ENCODE results near the gene UTF1.

The UTF1 gene

GRCh38 chr10:133196936-133197758 lies 32.9 kb upstream of the UTF1 start:
- DNase-seq: no peak

- DNase-seq: no peak
These were observed 32.2 kb upstream of the UTF1 start for GRCh38 chr10:133197786-133198185.

- DNase-seq: no peak
These were observed 31.8 kb upstream of the UTF1 start for GRCh38 chr10:133198206-133198605.

- DNase-seq: no peak
These were observed 31.2 kb upstream of the UTF1 start for GRCh38 chr10:133198621-133199487.

- DNase-seq: no peak
These were observed 30.5 kb upstream of the UTF1 start for GRCh38 chr10:133199488-133199885.

- DNase-seq: no peak
These were observed 29.9 kb upstream of the UTF1 start for GRCh38 chr10:133199992-133200611.

- no peak for DNase-seq
These were observed 29.4 kb upstream of the UTF1 start for GRCh38 chr10:133200621-133201031.

GRCh38 chr10:133201151-133201947 lies 28.7 kb upstream of the UTF1 start:
- no peak for DNase-seq

GRCh38 chr10:133201948-133202725 lies 27.9 kb upstream of the UTF1 start:
- no peak for DNase-seq

GRCh38 chr10:133202778-133203651 lies 27.0 kb upstream of the UTF1 start:
- no peak for DNase-seq

- DNase-seq: no peak
These were observed 26.3 kb upstream of the UTF1 start for GRCh38 chr10:133203652-133204195.

GRCh38 chr10:133204226-133205015 lies 25.6 kb upstream of the UTF1 start:
- no peak for DNase-seq

- DNase-seq: no peak
These were observed 24.9 kb upstream of the UTF1 start for GRCh38 chr10:133205146-133205545.

GRCh38 chr10:133206356-133207040 lies 23.5 kb upstream of the UTF1 start:
- DNase-seq: no peak

GRCh38 chr10:133207041-133207600 lies 22.9 kb upstream of the UTF1 start:
- no peak for DNase-seq

GRCh38 chr10:133207627-133208026 lies 22.4 kb upstream of the UTF1 start:
- DNase-seq: no peak

GRCh38 chr10:133208466-133208865 lies 21.6 kb upstream of the UTF1 start:
- no peak for DNase-seq

- no peak for DNase-seq
These were observed 20.9 kb upstream of the UTF1 start for GRCh38 chr10:133209117-133209516.

- DNase-seq: no peak
These were observed 20.4 kb upstream of the UTF1 start for GRCh38 chr10:133209641-133210040.

All from NCI-H2081 treated with DMSO at 0.1 percent for 48 hours (cell line).